AG04450 (cell line): ENCODE results near the gene GPR61. TPM values are rescaled to one million over a fixed set of nuclear protein-coding genes. Genes with fewer than 3 reads are reported as not detected.

ENCODE experiments used
- CTCF ChIA-PET: fragments of 300-600, 350-600 bp; formaldehyde crosslinking; extraction: SDS; loops from one replicate; lab custom pipeline; 2022; ENCODE audit warnings: antibody characterized with exemption, inconsistent platforms; lab: Charles Lee
- POLR2A ChIA-PET: fragments of 350-600 bp; formaldehyde crosslinking; extraction: SDS; loops from one replicate; lab custom pipeline; 2021; ENCODE audit warnings: antibody characterized with exemption, inconsistent platforms; lab: Yijun Ruan, JAX
- DNase-seq: peaks from one replicate; pipeline ENCODE4 v3.0.0-alpha.2; 2011; ENCODE audit warnings: low read depth, low spot score
- H3K27ac ChIP-seq: one replicate; pipeline ENCODE4 v1.5.1; 2012; ENCODE audit warnings: low read depth, low read length, control low read depth
- H3K27me3 ChIP-seq: one replicate; pipeline ENCODE4 v1.6.0; 2012; ENCODE audit warnings: low read length; ENCODE audit not compliant: control insufficient read depth, insufficient read depth
- H3K4me3 ChIP-seq: 2 replicates; pipeline ENCODE4 v1.5.1; 2011; ENCODE audit warnings: mild to moderate bottlenecking, low read depth, low read length, control low read depth
- H3K9me3 ChIP-seq: 2 replicates; pipeline ENCODE4 v1.5.1; 2012; ENCODE audit warnings: low read length; ENCODE audit not compliant: control insufficient read depth, insufficient read depth
- CTCF ChIP-seq: IDR thresholded peaks from 2 replicates; pipeline ENCODE4 v1.5.1; 2011; ENCODE audit warnings: low read depth, low read length, control low read depth, inconsistent platforms
- polyA plus RNA-seq: library from polyadenylated mRNA; depleted of rRNA; stranded (reverse); fragments of >200 nt; gene quantifications from 2 replicates; pipeline ENCODE4 v1.2.3, GENCODE V29; 2011

The GPR61 gene
- polyA plus RNA-seq, 1 experiment, result not detected

- no peak overlapping the region for H3K27ac ChIP-seq
- H3K4me3 ChIP-seq, result no peak overlapping the region
- ChIA-PET POLR2A (no interaction called here), CTCF (interaction anchor here (1.1 to 37.0 kb wide), 6 partner anchors 11 to 33 kb away, joined by 4 to 1351 read pairs (median 8); partner anchors contain the start of genes CYB561D1 and GPR61)
- H3K9me3 ChIP-seq, result no peaks in the 10 kb centered on the region; the same call in 1 of the 2 replicates
- no peak for DNase-seq
- peaks cover 13% of the 10 kb centered on the region for H3K27me3 ChIP-seq
- no peak for TF ChIP-seq CTCF
These were observed 26.5 kb upstream of the GPR61 start for GRCh38 chr1:109513110-109513710.

- Histone ChIP-seq H3K27me3 (peaks cover 13% of the 10 kb centered on the region), H3K27ac (no peak overlapping the region), H3K4me3 (no peak overlapping the region), H3K9me3 (no peaks in the 10 kb centered on the region)
- ChIA-PET CTCF (interaction anchor here (0.7 to 37.0 kb wide), 6 partner anchors 16 to 223 kb away, joined by 4 to 1351 read pairs (median 12); partner anchors contain the start of genes CYB561D1 and GPR61), POLR2A (no interaction called here)
- no peak for DNase-seq
- no peak for TF ChIP-seq CTCF
These were observed 24.8 kb upstream of the GPR61 start for GRCh38 chr1:109514846-109515245.

GRCh38 chr1:109516872-109517271 lies 22.8 kb upstream of the GPR61 start:
- CTCF ChIA-PET, result interaction anchor here (1.0 to 37.0 kb wide), 5 partner anchors 17 to 123 kb away, joined by 3 to 1351 read pairs (median 9); partner anchors contain the start of genes CYB561D1 and GPR61
- Histone ChIP-seq H3K9me3 (no peaks in the 10 kb centered on the region), H3K27ac (no peak overlapping the region), H3K4me3 (no peak overlapping the region), H3K27me3 (peaks cover 19% of the 10 kb centered on the region)
- DNase-seq, result no peak
- TF ChIP-seq CTCF, result no peak
- POLR2A ChIA-PET, result interaction anchor here (0.7 kb wide), 1 partner anchor 57 kb away, joined by 3 read pairs; no protein-coding TSS in a partner anchor

- Histone ChIP-seq H3K27ac (no peak overlapping the region), H3K27me3 (peaks cover 22% of the 10 kb centered on the region), H3K9me3 (no peaks in the 10 kb centered on the region), H3K4me3 (no peak overlapping the region)
- ChIA-PET CTCF (interaction anchor here (1.0 to 37.0 kb wide), 4 partner anchors 17 to 27 kb away, joined by 3 to 1351 read pairs (median 10); partner anchors contain the start of genes CYB561D1 and GPR61), POLR2A (no interaction called here)
- TF ChIP-seq CTCF, result no peak
- DNase-seq, result no peak
These were observed 22.3 kb upstream of the GPR61 start for GRCh38 chr1:109517337-109517736.
